ENCODE results near the gene MT1E. TPM values are rescaled to one million over a fixed set of nuclear protein-coding genes. Genes with fewer than 3 reads are reported as not detected.
"Not testable (repeated sequence)": the region's sequence is repeated elsewhere in the genome, so short reads cannot be mapped to it uniquely, and the experiment has no call there.

The MT1E gene
- total RNA-seq, 1 experiment from 2014 or later = 383 TPM

- H3K79me2 ChIP-seq (ENCODE audit: insufficient read depth, low read length) = peaks cover 12% of the 10 kb centered on the region
- peaks cover 11 to 36% of the 10 kb centered on the region in 2 experiments for H3K4me1 ChIP-seq (ENCODE audit: control insufficient read depth in 1 of 2, insufficient read depth in 2 of 2, low read length in 2 of 2)
- H2AFZ ChIP-seq (ENCODE audit: low read depth, low read length, poor library complexity, severe bottlenecking); H3K4me3 ChIP-seq (replicated peaks in 1 of 2; ENCODE audit: low read depth in 1 of 2, low read length in 2 of 2); H3K4me2 ChIP-seq (ENCODE audit: low read length); H3K9ac ChIP-seq (ENCODE audit: low read length); DNase-seq (ENCODE audit: low read depth, low spot score); H3K27me3 ChIP-seq (ENCODE audit: insufficient read depth, low read length); H3K9me3 ChIP-seq (ENCODE audit: control insufficient read depth in 1 of 2, insufficient read depth in 1 of 2, low read depth in 1 of 2, low read length in 2 of 2); H3K9me2 ChIP-seq (ENCODE audit: insufficient read depth); ATAC-seq; H4K20me1 ChIP-seq (ENCODE audit: insufficient read depth); H3K36me3 ChIP-seq (ENCODE audit: control insufficient read depth in 1 of 2, insufficient read depth in 2 of 2, low read length in 2 of 2); RAD21 ChIA-PET (ENCODE audit: low non-redundant PET in 1 of 2, low total read pairs in 2 of 2, uncharacterized antibody in 2 of 2, unreplicated experiment in 2 of 2); intact Hi-C loops (cut with micrococcal nuclease); H3K27ac ChIP-seq (ENCODE audit: low read depth, low read length); BruUV-seq (replicated peaks): not testable (repeated sequence)
- ChIA-PET POLR2A (interaction anchor here (9.4 kb wide), 1 partner anchor 13 kb away, joined by 344 read pairs; the partner anchor contains the start of gene MT2A), CTCF (interaction anchor here (0.9 to 1.5 kb wide), 2 partner anchors 20 to 79 kb away, joined by 3 to 5 read pairs; no protein-coding TSS in a partner anchor)
Measured at GRCh38 chr16:56623184-56623583, 2.4 kb upstream of the MT1E start.

- H3K79me2 ChIP-seq (ENCODE audit: insufficient read depth, low read length) = peaks cover 12% of the 10 kb centered on the region
- H3K27ac ChIP-seq (ENCODE audit: low read depth, low read length) = no peak overlapping the region
- H3K36me3 ChIP-seq (ENCODE audit: control insufficient read depth in 1 of 2, insufficient read depth in 2 of 2, low read length in 2 of 2) = no peaks in the 10 kb centered on the region
- H2AFZ ChIP-seq (ENCODE audit: low read depth, low read length, poor library complexity, severe bottlenecking) = no peak overlapping the region
- no peaks in the 10 kb centered on the region for H3K9me3 ChIP-seq (ENCODE audit: control insufficient read depth in 1 of 2, insufficient read depth in 1 of 2, low read depth in 1 of 2, low read length in 2 of 2)
- H3K4me1 ChIP-seq (ENCODE audit: control insufficient read depth in 1 of 2, insufficient read depth in 2 of 2, low read length in 2 of 2) = peaks cover 12 to 39% of the 10 kb centered on the region in 2 experiments
- DNase-seq (ENCODE audit: low read depth, low spot score) (no peak), ATAC-seq (no peak)
- ChIA-PET RAD21 (ENCODE audit: low non-redundant PET in 1 of 2, low total read pairs in 2 of 2, uncharacterized antibody in 2 of 2, unreplicated experiment in 2 of 2) (no interaction called here), CTCF (interaction anchor here (0.9 to 1.5 kb wide), 2 partner anchors 20 to 78 kb away, joined by 3 to 5 read pairs; no protein-coding TSS in a partner anchor), POLR2A (interaction anchor here (9.4 kb wide), 1 partner anchor 13 kb away, joined by 344 read pairs; the partner anchor contains the start of gene MT2A)
- no peak overlapping the region for H3K9ac ChIP-seq (ENCODE audit: low read length)
- no peak overlapping the region for H3K4me2 ChIP-seq (ENCODE audit: low read length)
- no peaks in the 10 kb centered on the region for H3K9me2 ChIP-seq (ENCODE audit: insufficient read depth)
- no peak overlapping the region for H3K4me3 ChIP-seq (replicated peaks in 1 of 2; ENCODE audit: low read depth in 1 of 2, low read length in 2 of 2)
- intact Hi-C loops (cut with micrococcal nuclease) = no loop called here
- no TSS peak for BruUV-seq (replicated peaks)
- H4K20me1 ChIP-seq (ENCODE audit: insufficient read depth) = no peaks in the 10 kb centered on the region
- no peaks in the 10 kb centered on the region for H3K27me3 ChIP-seq (ENCODE audit: insufficient read depth, low read length)
- TF ChIP-seq ELF1 (IDR thresholded peaks at IDR 0.05; ENCODE audit: borderline replicate concordance, low read depth) (no peak), JUND (IDR thresholded peaks at IDR 0.05) (no peak), REST (IDR thresholded peaks at IDR 0.05; ENCODE audit: low read depth) (no peak), YY1 (IDR thresholded peaks at IDR 0.05; ENCODE audit: extremely low read depth, insufficient replicate concordance, low read depth, low read length) (no peak), SIN3A (IDR thresholded peaks at IDR 0.05; ENCODE audit: low read depth) (no peak), FOSL1 (IDR thresholded peaks at IDR 0.05; ENCODE audit: low read depth) (no peak), MAX (IDR thresholded peaks at IDR 0.05) (no peak), SP1 (IDR thresholded peaks at IDR 0.05; ENCODE audit: low read depth) (no peak), POLR2A (IDR thresholded peaks at IDR 0.05; ENCODE audit: borderline replicate concordance, extremely low read depth, insufficient read depth, insufficient read length) (no peak), CTCF (IDR thresholded peaks at IDR 0.05 in 2 of 3, conservative IDR thresholded peaks at IDR 0.05 in 1 of 3; ENCODE audit: borderline replicate concordance in 1 of 3, insufficient read depth in 1 of 3, low read depth in 2 of 3, low read length in 2 of 3) (no peak), ZNF274 (IDR thresholded peaks at IDR 0.05; ENCODE audit: low read depth, low read length) (no peak), RAD21 (IDR thresholded peaks at IDR 0.05; ENCODE audit: low read depth) (no peak), EZH2phosphoT487 (IDR thresholded peaks at IDR 0.05; ENCODE audit: borderline replicate concordance) (no peak), CBX3 (IDR thresholded peaks at IDR 0.05; ENCODE audit: low read depth) (no peak), ATF3 (IDR thresholded peaks at IDR 0.05) (no peak), ZFX (IDR thresholded peaks at IDR 0.05) (no peak)
Measured at GRCh38 chr16:56623637-56624036, 1.9 kb upstream of the MT1E start.
